Stimulated activated CD4-positive, alpha-beta T cell treated with anti-CD3 and anti-CD28 coated beads, TNF-alpha, amount 100 ng/mL, for 48 hours (primary cell): Measurements from ENCODE around the gene TMEM59.
"Not testable (repeated sequence)": the region's sequence is repeated elsewhere in the genome, so short reads cannot be mapped to it uniquely, and the experiment has no call there.

Source experiments
- DNase-seq, 3 donors: peaks; one replicate each; pipeline ENCODE4 v3.0.0-alpha.2; 2020; ENCODE audit warnings: low read depth in 3 of 3

The TMEM59 gene

GRCh38 chr1:54052934-54053744, at the start of gene TMEM59, which contains the start of gene TCEANC2:
Gene TMEM59, minus strand, starts transcription at chr1:54053204. Its CDS starts 16 bp downstream, at chr1:54053188.
Gene TCEANC2, plus strand, starts transcription at chr1:54053608. Its CDS starts 815 bp downstream, at chr1:54054423.
- peak; percentile 93 to 98 (median 93) for DNase-seq

GRCh38 chr1:54100500-54100899, 47.5 kb upstream of the TMEM59 start:
- DNase-seq, result no peak

GRCh38 chr1:54099061-54099610, 46.1 kb upstream of the TMEM59 start:
- DNase-seq, result no peak

- no peak for DNase-seq
Observed at GRCh38 chr1:54096877-54097240, 43.9 kb upstream of the TMEM59 start.

- no peak for DNase-seq
Observed at GRCh38 chr1:54096227-54096876, 43.3 kb upstream of the TMEM59 start.

- no peak for DNase-seq
Observed at GRCh38 chr1:54095546-54096226, 42.7 kb upstream of the TMEM59 start.

GRCh38 chr1:54094730-54095105, 41.7 kb upstream of the TMEM59 start:
- DNase-seq, result not testable (repeated sequence)

- DNase-seq, result no peak
Observed at GRCh38 chr1:54094001-54094729, 41.2 kb upstream of the TMEM59 start.

- DNase-seq, result no peak
Observed at GRCh38 chr1:54091666-54092065, 38.7 kb upstream of the TMEM59 start.

GRCh38 chr1:54088385-54088784, 35.4 kb upstream of the TMEM59 start:
- DNase-seq, result no peak

GRCh38 chr1:54086754-54087153, 33.8 kb upstream of the TMEM59 start:
- no peak for DNase-seq

GRCh38 chr1:54084794-54085193, 31.8 kb upstream of the TMEM59 start:
- DNase-seq, result no peak

- DNase-seq, result peak; percentile 28 to 56 (median 34)
Observed at GRCh38 chr1:54081306-54082270, 28.6 kb upstream of the TMEM59 start.

- DNase-seq, result no peak
Observed at GRCh38 chr1:54080598-54081049, 27.6 kb upstream of the TMEM59 start.

GRCh38 chr1:54077359-54077758, 24.4 kb upstream of the TMEM59 start:
- no peak for DNase-seq

- DNase-seq, result no peak
Observed at GRCh38 chr1:54070171-54070837, 17.3 kb upstream of the TMEM59 start.

GRCh38 chr1:54069791-54070170, 16.8 kb upstream of the TMEM59 start:
- DNase-seq, result no peak

GRCh38 chr1:54064299-54064698, 11.3 kb upstream of the TMEM59 start:
- DNase-seq, result no peak

GRCh38 chr1:54054438-54054749, 1.4 kb upstream of the TMEM59 start:
- no peak for DNase-seq
